ENCODE measurements around the gene TP53.
A peak's percentile ranks its signal among the peaks of the same experiment; 100 is the strongest.
"Not testable (repeated sequence)": the region's sequence is repeated elsewhere in the genome, so short reads cannot be mapped to it uniquely, and the experiment has no call there.

The TP53 gene

GRCh38 chr17:7673239-7673638 is 14.1 kb downstream of the TP53 start:
- DNase-seq = no peak

GRCh38 chr17:7668482-7668881 is 18.8 kb downstream of the TP53 start:
- no peak for DNase-seq

- DNase-seq = no peak
These were observed 19.5 kb downstream of the TP53 start for GRCh38 chr17:7667656-7668406.

- DNase-seq = no peak
These were observed 30.2 kb downstream of the TP53 start for GRCh38 chr17:7656958-7657609.

- DNase-seq = no peak
These were observed 31.8 kb downstream of the TP53 start for GRCh38 chr17:7655541-7655840.

GRCh38 chr17:7654832-7655540 is 32.3 kb downstream of the TP53 start:
- no peak for DNase-seq

- DNase-seq = no peak
These were observed 34.6 kb downstream of the TP53 start for GRCh38 chr17:7652388-7653356.

GRCh38 chr17:7651665-7652387 is 35.5 kb downstream of the TP53 start:
- no peak for DNase-seq

GRCh38 chr17:7651097-7651664 is 36.1 kb downstream of the TP53 start:
- no peak for DNase-seq

- DNase-seq = peak; percentile 73
These were observed 36.7 kb downstream of the TP53 start, which contains the start of gene ATP1B2 for GRCh38 chr17:7650509-7651096. Gene ATP1B2 (plus strand): TSS chr17:7650926. CDS start chr17:7651519, 593 bp downstream.

- DNase-seq = no peak
These were observed 40.3 kb downstream of the TP53 start for GRCh38 chr17:7647018-7647417.

GRCh38 chr17:7646457-7646856 is 40.8 kb downstream of the TP53 start:
- DNase-seq = no peak

GRCh38 chr17:7644775-7645174 is 42.5 kb downstream of the TP53 start:
- no peak for DNase-seq

- DNase-seq = not testable (repeated sequence)
These were observed 45.7 kb downstream of the TP53 start for GRCh38 chr17:7641635-7642034.

GRCh38 chr17:7640783-7641182 is 46.5 kb downstream of the TP53 start:
- DNase-seq = no peak

GRCh38 chr17:7636163-7636562 is 51.1 kb downstream of the TP53 start:
- no peak for DNase-seq

GRCh38 chr17:7634384-7634783 is 52.9 kb downstream of the TP53 start:
- DNase-seq = peak; percentile 1

GRCh38 chr17:7633093-7633492 is 54.2 kb downstream of the TP53 start:
- DNase-seq = no peak

GRCh38 chr17:7632492-7632894 is 54.8 kb downstream of the TP53 start:
- no peak for DNase-seq

- DNase-seq = no peak
These were observed 55.6 kb downstream of the TP53 start for GRCh38 chr17:7631398-7632380.

Measured in NCI-H345 (cell line).